ENCODE data around the gene PSPC1.

- TF ChIP-seq CTCF (IDR thresholded peaks at IDR 0.05; ENCODE audit: insufficient read depth, low read length, poor library complexity, severe bottlenecking) (no peak), EZH2phosphoT487 (conservative IDR thresholded peaks at IDR 0.05; ENCODE audit: low read length) (no peak)
These were observed 34.9 kb upstream of the PSPC1 start for GRCh38 chr13:19817510-19818158.
